A673 (cell line): ENCODE data around the gene CYTH1.

Source experiments
- CTCF ChIP-seq: fragments of 300-800, 200-600 bp; sonication (generic); conservative IDR thresholded peaks from 2 replicates; pipeline ENCODE4 v1.5.1; 2017; ENCODE audit warnings: low read depth, mild to moderate bottlenecking, antibody characterized with exemption, low read length, moderate library complexity, mixed read lengths
- EZH2 ChIP-seq: fragments of 200-600 bp; sonication (generic); IDR thresholded peaks from 2 replicates; pipeline ENCODE4 v1.6.1; 2017; ENCODE audit warnings: borderline replicate concordance, low read depth, mild to moderate bottlenecking, mixed read lengths, antibody characterized with exemption, low read length; ENCODE audit not compliant: poor library complexity, severe bottlenecking

GRCh38 chr17:78648293-78648692 is 133.8 kb downstream of the CYTH1 start:
- TF ChIP-seq EZH2 (no peak), CTCF (no peak)
